ENCODE data around the gene OXA1L. TPM values are rescaled to one million over a fixed set of nuclear protein-coding genes. Genes with fewer than 3 reads are reported as not detected.
"Not testable (repeated sequence)": the region's sequence is repeated elsewhere in the genome, so short reads cannot be mapped to it uniquely, and the experiment has no call there.

OXA1L gene
- total and polyA plus RNA-seq, 8 donors: 48.1 to 91.2 (median 55.5) TPM

DNA sequence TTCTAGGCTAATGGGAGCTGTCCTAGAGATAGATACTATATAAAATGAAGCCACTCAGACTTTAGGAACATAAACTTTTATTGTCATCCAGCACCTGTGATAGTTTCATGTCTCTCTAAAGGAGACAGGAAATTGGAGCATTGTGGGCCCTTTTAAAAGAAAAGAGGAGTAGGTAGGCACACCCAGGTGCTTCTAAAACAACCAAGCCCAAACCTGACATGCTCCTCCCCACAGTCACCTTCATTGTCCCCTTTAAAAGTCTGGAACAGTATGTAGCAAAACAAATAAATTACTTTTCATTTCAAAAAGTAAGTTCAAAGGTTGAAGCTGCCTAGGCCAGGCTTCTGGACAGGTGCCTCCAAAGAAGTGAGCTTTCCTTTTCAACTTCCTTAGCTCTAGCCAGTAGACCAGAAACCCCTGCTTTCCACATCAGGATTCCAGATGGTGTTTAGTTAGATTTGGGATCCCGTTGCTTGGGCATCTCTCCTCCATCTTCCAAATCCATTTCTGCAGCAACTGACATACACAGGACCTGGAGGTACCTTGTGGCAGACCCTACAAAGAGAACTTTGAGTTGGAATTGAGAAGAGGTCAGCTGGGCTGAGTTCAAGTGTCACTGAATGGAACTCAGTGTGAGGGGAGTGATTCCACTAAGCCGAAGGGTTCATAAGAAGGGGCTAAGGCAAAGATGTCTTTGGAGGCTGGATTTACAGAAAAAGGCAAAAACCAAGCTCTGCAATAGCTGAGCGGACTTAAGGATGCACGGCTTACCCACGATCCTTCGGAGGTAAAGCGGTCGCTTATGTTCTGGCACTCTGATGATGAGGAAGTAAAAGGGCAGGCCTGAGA, 6.9 kb downstream of the OXA1L start:
- WGBS, 2 donors: 88 to 93% methylated on average over 8 of the region's 8 CpGs
- TF ChIP-seq, protein P1, sequence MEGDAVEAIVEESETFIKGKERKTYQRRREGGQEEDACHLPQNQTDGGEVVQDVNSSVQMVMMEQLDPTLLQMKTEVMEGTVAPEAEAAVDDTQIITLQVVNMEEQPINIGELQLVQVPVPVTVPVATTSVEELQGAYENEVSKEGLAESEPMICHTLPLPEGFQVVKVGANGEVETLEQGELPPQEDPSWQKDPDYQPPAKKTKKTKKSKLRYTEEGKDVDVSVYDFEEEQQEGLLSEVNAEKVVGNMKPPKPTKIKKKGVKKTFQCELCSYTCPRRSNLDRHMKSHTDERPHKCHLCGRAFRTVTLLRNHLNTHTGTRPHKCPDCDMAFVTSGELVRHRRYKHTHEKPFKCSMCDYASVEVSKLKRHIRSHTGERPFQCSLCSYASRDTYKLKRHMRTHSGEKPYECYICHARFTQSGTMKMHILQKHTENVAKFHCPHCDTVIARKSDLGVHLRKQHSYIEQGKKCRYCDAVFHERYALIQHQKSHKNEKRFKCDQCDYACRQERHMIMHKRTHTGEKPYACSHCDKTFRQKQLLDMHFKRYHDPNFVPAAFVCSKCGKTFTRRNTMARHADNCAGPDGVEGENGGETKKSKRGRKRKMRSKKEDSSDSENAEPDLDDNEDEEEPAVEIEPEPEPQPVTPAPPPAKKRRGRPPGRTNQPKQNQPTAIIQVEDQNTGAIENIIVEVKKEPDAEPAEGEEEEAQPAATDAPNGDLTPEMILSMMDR (IDR thresholded peaks at IDR 0.05): no peak
- Histone ChIP-seq H3K4me3 (no peak overlapping the region), H3K9me3 (no peaks in the 10 kb centered on the region), H3K36me3 (peaks cover 0 to 44% (median 24%) of the 10 kb centered on the region in 3 donors), H3K27me3 (no peaks in the 10 kb centered on the region), H3K27ac (no peak overlapping the region), H3K4me1 (no peaks in the 10 kb centered on the region)
- no peak for DNase-seq
- intact Hi-C loops (cut with DNase I): no loop called here
- no peak for ATAC-seq
- no peak for FAIRE-seq

DNA sequence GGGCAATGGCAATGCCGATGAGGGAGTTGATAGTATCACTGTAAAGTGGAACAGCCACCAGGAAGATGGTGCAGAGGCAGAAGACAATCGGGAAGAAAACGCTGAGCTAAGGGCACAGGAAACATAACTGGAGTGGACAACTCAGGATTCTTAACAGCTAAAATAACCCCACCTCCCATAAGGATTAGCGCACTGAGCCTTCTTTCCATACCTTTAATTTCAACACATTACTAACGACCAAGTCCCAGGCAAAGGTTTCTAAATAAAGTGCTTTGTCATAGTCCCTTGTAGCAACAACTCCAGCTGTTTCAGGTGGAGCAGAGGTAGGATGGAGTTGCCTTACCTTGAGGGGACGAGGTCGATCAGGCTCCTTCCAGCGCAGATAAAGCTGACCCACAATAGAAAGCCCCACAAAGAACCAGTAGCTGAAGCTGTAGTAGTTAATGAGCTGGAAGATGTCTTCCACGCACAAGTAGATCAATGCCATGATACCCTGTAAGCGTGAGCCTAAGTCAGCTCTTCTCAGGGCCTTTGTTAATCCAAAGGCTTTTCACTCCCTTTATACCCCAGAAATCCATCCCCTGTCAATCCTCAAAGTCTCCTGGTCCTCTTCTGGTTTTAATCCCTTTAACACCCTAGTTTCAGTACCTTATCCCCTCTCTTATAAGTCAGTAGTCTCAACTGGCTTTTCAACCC, 7.7 kb downstream of the OXA1L start:
- ATAC-seq: no peak
- Histone ChIP-seq H3K9me3 (no peaks in the 10 kb centered on the region), H3K27me3 (no peaks in the 10 kb centered on the region), H3K27ac (no peak overlapping the region), H3K36me3 (peaks cover 0 to 44% (median 24%) of the 10 kb centered on the region in 3 donors), H3K4me3 (no peak overlapping the region), H3K4me1 (no peaks in the 10 kb centered on the region)
- DNase-seq: no peak
- FAIRE-seq: no peak
- WGBS, 2 donors: 81 to 86% methylated on average over 10 of the region's 10 CpGs
- TF ChIP-seq, protein P1 (IDR thresholded peaks at IDR 0.05): no peak
- intact Hi-C loops (cut with DNase I): no loop called here

DNA sequence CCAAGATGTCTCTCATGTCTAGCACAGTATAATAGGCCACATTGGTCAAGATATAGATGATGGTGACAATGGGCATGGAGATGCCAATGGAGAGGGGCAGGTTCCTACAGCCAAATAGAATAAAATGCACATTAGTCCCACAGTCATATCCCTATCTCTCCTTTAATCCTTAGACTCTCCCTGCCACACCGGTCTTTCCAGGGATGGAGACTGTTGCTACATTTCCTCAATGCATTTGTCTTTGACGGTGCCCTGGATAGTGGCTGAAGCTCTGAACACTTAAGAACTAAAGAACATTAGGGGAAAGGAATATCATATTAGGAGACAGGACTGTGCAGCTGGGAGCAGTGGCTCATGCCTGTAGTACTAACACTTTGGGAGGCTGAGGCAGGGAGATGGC, 9.7 kb downstream of the OXA1L start:
- FAIRE-seq (no peak), DNase-seq (no peak), ATAC-seq (no peak)
- 84 to 94% methylated on average over 2 of the region's 2 CpGs for WGBS, 2 donors
- intact Hi-C loops (cut with DNase I): no loop called here
- Histone ChIP-seq H3K27me3 (no peaks in the 10 kb centered on the region), H3K27ac (no peak overlapping the region), H3K4me1 (peaks cover 0 to 6% (median 0%) of the 10 kb centered on the region in 3 donors), H3K9me3 (no peaks in the 10 kb centered on the region), H3K4me3 (no peak overlapping the region), H3K36me3 (peaks cover 0 to 24% (median 7%) of the 10 kb centered on the region in 3 donors)
- TF ChIP-seq, protein P1 (IDR thresholded peaks at IDR 0.05): no peak

DNA sequence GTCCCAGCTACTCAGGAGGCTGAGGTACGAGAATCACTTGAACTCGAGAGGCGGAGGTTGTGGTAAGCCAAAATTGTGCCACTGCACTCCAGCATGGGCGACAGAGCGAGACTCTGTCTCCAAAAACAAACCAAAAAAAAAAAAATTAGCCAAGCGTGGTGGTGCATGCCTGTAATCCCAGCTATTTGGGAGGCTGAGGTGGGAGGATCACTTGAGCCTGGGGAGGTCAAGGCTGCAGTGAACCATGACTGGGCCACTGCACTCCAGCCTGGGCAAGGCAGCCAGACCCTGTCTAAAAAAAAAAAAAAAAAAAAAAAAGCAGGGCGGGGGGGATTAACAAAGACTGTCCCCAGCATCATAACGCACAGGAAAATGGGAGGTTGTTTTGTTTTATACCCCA, 10.4 kb downstream of the OXA1L start:
- FAIRE-seq: not testable (repeated sequence)

DNA sequence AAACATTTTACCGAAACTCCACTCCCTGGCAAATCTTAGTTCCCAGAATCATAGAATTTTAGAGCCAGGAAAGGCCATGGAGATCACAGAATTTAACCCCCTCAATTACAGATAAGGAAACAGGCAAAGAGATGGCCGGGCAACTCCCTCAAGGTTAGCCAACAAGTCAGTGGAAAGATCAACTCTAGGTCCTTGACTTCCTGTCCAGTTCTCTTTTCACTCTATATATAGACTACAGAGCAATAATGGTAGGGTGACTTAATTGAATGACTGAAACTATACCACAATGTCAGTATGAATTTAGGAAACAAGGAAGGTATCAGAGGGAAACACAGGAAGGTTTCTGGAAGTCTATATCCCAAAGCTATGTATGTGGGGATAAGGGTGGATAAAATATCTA, 11.6 kb downstream of the OXA1L start:
- no peaks in the 10 kb centered on the region for H3K9me3 ChIP-seq
- intact Hi-C loops (cut with DNase I): no loop called here
- 46 to 47% methylated on average over 2 of the region's 2 CpGs for WGBS, 2 donors

More for the DNA sequence above, 10.4 kb downstream of the OXA1L start:
- H3K27me3 ChIP-seq; ATAC-seq; H3K4me3 ChIP-seq; H3K27ac ChIP-seq; intact Hi-C loops (cut with DNase I); DNase-seq; H3K4me1 ChIP-seq; H3K9me3 ChIP-seq: not testable (repeated sequence)
- 93 to 95% methylated on average over 7 to 8 of the region's 8 CpGs for WGBS, 2 donors
- H3K36me3 ChIP-seq: peaks cover 0 to 17% (median 1%) of the 10 kb centered on the region in 3 donors

More for the DNA sequence above, 11.6 kb downstream of the OXA1L start:
- TF ChIP-seq, protein P1 (IDR thresholded peaks at IDR 0.05): no peak
- Histone ChIP-seq H3K36me3 (peaks cover 0 to 7% (median 0%) of the 10 kb centered on the region in 3 donors), H3K4me1 (peaks cover 0 to 6% (median 0%) of the 10 kb centered on the region in 3 donors), H3K4me3 (no peak overlapping the region), H3K27me3 (no peaks in the 10 kb centered on the region), H3K27ac (no peak overlapping the region)
- ATAC-seq (no peak), FAIRE-seq (no peak), DNase-seq (no peak)
